ENCODE results near the gene SMYD2.

DNA sequence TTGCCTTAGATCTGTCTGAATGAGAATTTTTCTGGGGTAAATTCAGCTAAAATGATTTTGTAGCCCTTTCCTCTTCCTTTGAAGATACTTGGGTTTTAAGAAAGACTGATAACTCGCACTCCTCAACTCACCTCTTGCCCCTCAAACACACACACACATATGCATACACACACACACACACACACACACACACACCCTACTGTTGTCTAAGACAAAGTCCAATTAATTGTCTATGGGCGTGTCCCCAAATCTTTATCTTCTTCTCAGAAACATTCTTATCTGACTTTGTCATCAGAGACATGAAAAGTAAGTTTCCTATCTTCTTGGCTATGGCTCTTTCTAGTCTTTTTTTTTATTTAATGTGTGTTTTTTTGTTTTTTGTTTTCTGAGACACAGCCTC, 36.1 kb upstream of the SMYD2 start:
- TF ChIP-seq, protein P1, sequence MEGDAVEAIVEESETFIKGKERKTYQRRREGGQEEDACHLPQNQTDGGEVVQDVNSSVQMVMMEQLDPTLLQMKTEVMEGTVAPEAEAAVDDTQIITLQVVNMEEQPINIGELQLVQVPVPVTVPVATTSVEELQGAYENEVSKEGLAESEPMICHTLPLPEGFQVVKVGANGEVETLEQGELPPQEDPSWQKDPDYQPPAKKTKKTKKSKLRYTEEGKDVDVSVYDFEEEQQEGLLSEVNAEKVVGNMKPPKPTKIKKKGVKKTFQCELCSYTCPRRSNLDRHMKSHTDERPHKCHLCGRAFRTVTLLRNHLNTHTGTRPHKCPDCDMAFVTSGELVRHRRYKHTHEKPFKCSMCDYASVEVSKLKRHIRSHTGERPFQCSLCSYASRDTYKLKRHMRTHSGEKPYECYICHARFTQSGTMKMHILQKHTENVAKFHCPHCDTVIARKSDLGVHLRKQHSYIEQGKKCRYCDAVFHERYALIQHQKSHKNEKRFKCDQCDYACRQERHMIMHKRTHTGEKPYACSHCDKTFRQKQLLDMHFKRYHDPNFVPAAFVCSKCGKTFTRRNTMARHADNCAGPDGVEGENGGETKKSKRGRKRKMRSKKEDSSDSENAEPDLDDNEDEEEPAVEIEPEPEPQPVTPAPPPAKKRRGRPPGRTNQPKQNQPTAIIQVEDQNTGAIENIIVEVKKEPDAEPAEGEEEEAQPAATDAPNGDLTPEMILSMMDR (IDR thresholded peaks at IDR 0.05): no peak
- TF ChIP-seq POLR2A (IDR thresholded peaks at IDR 0.05): no peak
